Right lobe of liver (tissue), 6 donors: ENCODE results near the gene CCDC34. TPM values are rescaled to one million over a fixed set of nuclear protein-coding genes. Genes with fewer than 3 reads are reported as not detected.

Experiments
- ATAC-seq, 4 donors: fragments of 200-7000 bp; cut with Tn5 transposase; one replicate each; pipeline ENCODE4 v1.9.1; 2020; ENCODE audit warnings: mild to moderate bottlenecking in 4 of 4, moderate library complexity in 4 of 4
- DNase-seq, 3 donors: peaks; one replicate each; pipeline ENCODE4 v3.0.0-alpha.2; 2020
- H3K27ac ChIP-seq, 3 donors: fragments of 200-600 bp; one replicate each; pipeline ENCODE4 v1.8.0; 2022
- H3K27me3 ChIP-seq, 2 donors: fragments of 200-600 bp; one replicate each; pipeline ENCODE4 v1.8.0; 2022
- H3K36me3 ChIP-seq, 4 donors: fragments of 200-600 bp; sonication (generic) in 1 of 4; one replicate each; pipeline versions ENCODE4 v1.5.1 to v1.8.0; 2017 to 2022; ENCODE audit warnings: control low read depth in 1 of 4
- H3K4me1 ChIP-seq, 4 donors: fragments of 200-600 bp; sonication (generic) in 1 of 4; one replicate each; pipeline versions ENCODE4 v1.5.1 to v1.8.0; 2017 to 2022; ENCODE audit warnings: control low read depth in 1 of 4
- H3K4me3 ChIP-seq, 3 donors: fragments of 200-600 bp; one replicate each; pipeline ENCODE4 v1.8.0; 2022
- H3K9me3 ChIP-seq, 4 donors: fragments of 200-600 bp; sonication (generic) in 1 of 4; one replicate each; pipeline versions ENCODE4 v1.5.1 to v1.8.0; 2017 to 2022; ENCODE audit warnings: control low read depth in 1 of 4
- POLR2A ChIP-seq: fragments of 450-650 bp; IDR thresholded peaks from one replicate; pipeline ENCODE4 v1.6.1; 2017; ENCODE audit warnings: antibody characterized with exemption, mild to moderate bottlenecking
- WGBS: methylation state at CpG from one replicate; pipeline ENCODE4 v1.1.6; 2018; ENCODE audit warnings: low coverage, low lambda C conversion rate; ENCODE audit not compliant: insufficient coverage; ENCODE audit errors: missing lambda C conversion rate; 5-methylcytosine and 5-hydroxymethylcytosine counted together
- intact Hi-C, 2 donors: fragments of 100-400 bp; cut with DNase I; formaldehyde crosslinking; loops; one replicate each; pipeline versions ENCODE4 v1.11.2 to v1.14.1; 2022
- total RNA-seq, 6 experiments: library from RNA; depleted of rRNA in 2 of 6; stranded (reverse); fragments of >200 nt in 2 of 6; fragmentation: NEBNext Ultra II Directional in 3 of 6; extraction: Animal tissue kit (Norgen Biotek cat#: 25700) in 3 of 6; gene quantifications; one replicate each; pipeline versions ENCODE4 v1.1.0 to v1.2.4, GENCODE V29; 2016 to 2023
- TF ChIP-seq, protein P1 (sequence below), 4 donors: fragments of 200-600 bp in 3 of 4; fragments of 450-650 bp in 1 of 4; IDR thresholded peaks; one replicate each; pipeline versions ENCODE4 v1.5.1 to v1.8.0; 2016 to 2022; ENCODE audit warnings: antibody characterized with exemption in 4 of 4, mild to moderate bottlenecking in 2 of 4
- donor health status: DM: no; HTN: yes; CAD: no.
- donor health status: DM: no; HTN: no; CAD: no.
- donor health status: DM: no; HTN: no; CAD: no.
- donor health status: DM: no; HTN: yes; CAD: no.
- donor health status: DM: no; HTN: yes; CAD: no.

Gene CCDC34
- total RNA-seq, 6 experiments from 2014 or later = 1.8 to 3.6 (median 2.1) TPM

DNA sequence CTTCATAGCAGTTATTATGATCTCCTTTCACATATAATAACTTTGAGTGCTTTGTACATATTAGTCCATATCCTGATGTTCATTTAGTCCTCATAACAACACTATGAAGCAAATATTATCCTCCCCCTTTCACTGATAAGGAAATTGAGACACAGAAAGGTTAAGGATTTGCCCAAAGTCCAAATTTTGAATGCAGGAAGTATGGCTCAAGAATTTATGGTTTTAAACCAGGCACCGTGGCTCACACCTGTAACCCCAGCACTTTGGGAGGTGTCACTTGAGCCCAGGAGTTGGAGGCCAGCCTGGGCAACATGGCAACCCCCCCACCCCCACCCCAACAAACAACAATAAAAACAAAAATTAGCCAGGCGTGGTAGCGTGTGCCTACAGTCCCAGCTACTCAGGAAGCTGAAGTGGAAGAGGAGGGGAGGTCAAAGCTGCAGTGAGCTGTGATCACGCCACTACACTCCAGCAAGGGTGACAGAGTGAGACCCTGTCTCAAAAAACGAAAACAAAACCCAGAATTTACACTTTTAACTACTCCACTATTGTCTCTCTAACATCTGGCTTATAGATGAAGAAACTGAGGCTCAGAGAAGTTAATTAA is 8.6 kb downstream of the CCDC34 start:
- intact Hi-C loops = no loop called here
- H3K27me3 ChIP-seq = no peaks in the 10 kb centered on the region
- no peaks in the 10 kb centered on the region for H3K36me3 ChIP-seq
- TF ChIP-seq, protein P1, sequence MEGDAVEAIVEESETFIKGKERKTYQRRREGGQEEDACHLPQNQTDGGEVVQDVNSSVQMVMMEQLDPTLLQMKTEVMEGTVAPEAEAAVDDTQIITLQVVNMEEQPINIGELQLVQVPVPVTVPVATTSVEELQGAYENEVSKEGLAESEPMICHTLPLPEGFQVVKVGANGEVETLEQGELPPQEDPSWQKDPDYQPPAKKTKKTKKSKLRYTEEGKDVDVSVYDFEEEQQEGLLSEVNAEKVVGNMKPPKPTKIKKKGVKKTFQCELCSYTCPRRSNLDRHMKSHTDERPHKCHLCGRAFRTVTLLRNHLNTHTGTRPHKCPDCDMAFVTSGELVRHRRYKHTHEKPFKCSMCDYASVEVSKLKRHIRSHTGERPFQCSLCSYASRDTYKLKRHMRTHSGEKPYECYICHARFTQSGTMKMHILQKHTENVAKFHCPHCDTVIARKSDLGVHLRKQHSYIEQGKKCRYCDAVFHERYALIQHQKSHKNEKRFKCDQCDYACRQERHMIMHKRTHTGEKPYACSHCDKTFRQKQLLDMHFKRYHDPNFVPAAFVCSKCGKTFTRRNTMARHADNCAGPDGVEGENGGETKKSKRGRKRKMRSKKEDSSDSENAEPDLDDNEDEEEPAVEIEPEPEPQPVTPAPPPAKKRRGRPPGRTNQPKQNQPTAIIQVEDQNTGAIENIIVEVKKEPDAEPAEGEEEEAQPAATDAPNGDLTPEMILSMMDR (IDR thresholded peaks at IDR 0.05) = no peak
- no peak for TF ChIP-seq POLR2A
- H3K4me1 ChIP-seq = peaks cover 0 to 15% (median 6%) of the 10 kb centered on the region in 4 donors
- H3K9me3 ChIP-seq = no peaks in the 10 kb centered on the region
- DNase-seq = no peak
- peak in 3 of 4 donors; percentile 11 to 34 (median 28) for ATAC-seq
- WGBS = 62% methylated on average over 5 of the region's 5 CpGs
- H3K4me3 ChIP-seq = no peak overlapping the region
- H3K27ac ChIP-seq = no peak overlapping the region

DNA sequence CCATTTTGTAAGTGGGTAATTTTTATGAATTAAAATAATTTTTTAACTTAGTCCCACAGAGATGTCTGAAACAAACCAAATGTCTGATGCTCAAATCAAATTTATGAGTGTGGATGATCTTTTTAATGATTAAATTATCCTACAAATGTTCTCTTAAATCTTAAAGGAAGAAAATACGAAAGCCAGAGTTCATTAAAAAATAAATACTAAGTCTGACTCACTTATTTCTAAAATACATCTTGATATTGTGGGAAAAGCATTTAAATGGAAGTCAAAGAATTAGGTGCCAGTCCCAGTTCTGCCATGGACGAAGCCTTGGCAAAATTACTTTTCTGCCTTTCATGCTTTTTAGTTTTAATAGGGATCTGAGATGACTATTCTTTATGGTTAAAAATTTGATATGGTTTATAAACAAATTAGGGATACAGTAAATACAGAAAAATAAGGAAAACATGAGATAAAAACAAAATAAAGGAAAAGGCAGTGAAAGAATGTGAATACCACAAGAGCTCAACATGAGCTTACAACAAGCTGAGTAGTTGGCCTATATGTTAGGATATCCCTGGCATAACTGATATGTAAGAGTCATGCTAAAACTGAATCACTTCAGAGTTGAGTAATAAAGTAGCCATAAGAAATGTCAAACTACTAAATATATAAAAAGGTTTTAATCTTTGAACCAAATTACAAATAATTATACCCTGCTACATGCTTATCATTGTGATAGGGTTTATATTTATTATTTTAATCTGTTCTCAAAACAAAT is 9.2 kb downstream of the CCDC34 start:
- intact Hi-C loops = no loop called here
- Histone ChIP-seq H3K36me3 (no peaks in the 10 kb centered on the region), H3K9me3 (no peaks in the 10 kb centered on the region), H3K27me3 (no peaks in the 10 kb centered on the region), H3K27ac (no peak overlapping the region), H3K4me3 (no peak overlapping the region), H3K4me1 (peaks cover 0 to 15% (median 6%) of the 10 kb centered on the region in 4 donors)
- ATAC-seq (peak in 1 of 4 donors; percentile 24), DNase-seq (no peak)
- TF ChIP-seq, protein P1 (IDR thresholded peaks at IDR 0.05) = no peak
- TF ChIP-seq POLR2A = no peak
- WGBS = 95% methylated on average over 2 of the region's 2 CpGs

DNA sequence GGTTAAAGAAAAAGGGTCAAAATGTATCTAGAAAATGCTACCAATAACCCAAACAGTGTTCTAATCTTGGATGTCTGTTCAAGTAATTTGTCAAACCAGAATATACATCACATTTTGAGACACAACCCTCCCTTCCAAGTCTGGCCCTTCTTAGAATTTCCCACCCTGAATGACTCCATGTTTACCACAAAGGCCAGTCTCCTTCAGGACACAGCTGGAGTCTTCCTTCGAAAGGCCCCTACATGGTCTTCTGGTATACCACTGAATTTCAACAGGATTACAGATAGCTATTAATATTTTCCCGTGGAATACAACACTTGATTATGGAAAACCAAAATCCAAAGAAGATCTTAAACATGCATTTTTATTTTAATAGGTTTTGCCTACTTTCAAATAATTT is 10.2 kb downstream of the CCDC34 start:
- no peak for DNase-seq
- H3K4me1 ChIP-seq = peaks cover 0 to 15% (median 6%) of the 10 kb centered on the region in 4 donors
- intact Hi-C loops = no loop called here
- no peaks in the 10 kb centered on the region for H3K9me3 ChIP-seq
- no peak overlapping the region for H3K4me3 ChIP-seq
- no peak for ATAC-seq
- TF ChIP-seq, protein P1 (IDR thresholded peaks at IDR 0.05) = no peak
- 89% methylated on average over 2 of the region's 2 CpGs for WGBS
- H3K36me3 ChIP-seq = no peaks in the 10 kb centered on the region
- H3K27me3 ChIP-seq = no peaks in the 10 kb centered on the region
- H3K27ac ChIP-seq = no peak overlapping the region

DNA sequence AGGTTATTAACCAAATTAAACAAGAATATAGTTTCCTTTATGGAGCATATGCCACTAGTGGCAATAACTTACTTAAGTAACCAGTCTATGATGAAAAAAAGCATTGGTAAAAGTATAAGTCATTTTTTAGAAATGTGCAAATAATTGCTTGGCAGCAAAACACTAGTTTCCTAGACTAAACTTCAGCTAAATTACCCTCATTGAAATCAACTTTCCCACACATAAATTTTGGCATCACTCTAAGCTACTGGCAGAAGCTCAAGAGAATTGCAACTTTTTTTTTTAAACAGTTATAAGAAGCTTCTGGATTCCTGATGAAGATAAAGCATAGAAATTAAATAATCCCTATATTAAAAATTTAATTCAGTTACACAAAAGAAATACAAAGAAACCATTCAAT is 12.5 kb downstream of the CCDC34 start:
- H3K4me3 ChIP-seq = no peak overlapping the region
- no peaks in the 10 kb centered on the region for H3K9me3 ChIP-seq
- TF ChIP-seq, protein P1 (IDR thresholded peaks at IDR 0.05) = no peak
- TF ChIP-seq POLR2A = no peak
- ATAC-seq (peak in 3 of 4 donors; percentile 36 to 66 (median 48)), DNase-seq (no peak)
- intact Hi-C loops = no loop called here
- H3K27ac ChIP-seq = peak overlapping the region in 2 of 3 donors; percentile 11 to 15
- peaks cover 0 to 15% (median 6%) of the 10 kb centered on the region in 4 donors for H3K4me1 ChIP-seq
- no peaks in the 10 kb centered on the region for H3K27me3 ChIP-seq
- no peaks in the 10 kb centered on the region for H3K36me3 ChIP-seq
